ENCODE measurements around the gene PAAF1.
"Not testable (repeated sequence)": the region's sequence is repeated elsewhere in the genome, so short reads cannot be mapped to it uniquely, and the experiment has no call there.

The PAAF1 gene

GRCh38 chr11:73880449-73880848 is 3.6 kb downstream of the PAAF1 start:
- DNase-seq (ENCODE audit: low read depth, low spot score) = not testable (repeated sequence)

GRCh38 chr11:73883856-73884255 is 7.1 kb downstream of the PAAF1 start:
- DNase-seq (ENCODE audit: low read depth, low spot score) = no peak

DNA sequence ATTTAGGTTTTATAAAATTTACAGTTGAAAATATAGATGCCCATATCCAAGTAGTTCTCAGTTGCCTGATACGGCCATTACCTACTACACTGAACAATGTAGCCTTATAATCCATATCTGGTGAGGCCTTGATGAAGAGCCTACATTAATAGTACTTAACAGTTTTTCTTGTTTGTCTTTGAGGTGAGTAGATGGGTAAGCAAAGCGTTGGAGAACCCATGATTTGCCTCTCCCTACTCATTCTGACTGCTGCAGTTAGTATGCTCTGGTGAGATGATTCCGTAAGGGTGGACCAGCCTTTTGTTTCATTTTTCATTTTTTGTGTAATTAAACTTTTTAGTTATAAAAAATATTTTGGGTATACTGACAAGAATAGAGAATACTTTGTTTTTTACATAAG is 11.4 kb downstream of the PAAF1 start:
- DNase-seq (ENCODE audit: low read depth, low spot score) = no peak

DNA sequence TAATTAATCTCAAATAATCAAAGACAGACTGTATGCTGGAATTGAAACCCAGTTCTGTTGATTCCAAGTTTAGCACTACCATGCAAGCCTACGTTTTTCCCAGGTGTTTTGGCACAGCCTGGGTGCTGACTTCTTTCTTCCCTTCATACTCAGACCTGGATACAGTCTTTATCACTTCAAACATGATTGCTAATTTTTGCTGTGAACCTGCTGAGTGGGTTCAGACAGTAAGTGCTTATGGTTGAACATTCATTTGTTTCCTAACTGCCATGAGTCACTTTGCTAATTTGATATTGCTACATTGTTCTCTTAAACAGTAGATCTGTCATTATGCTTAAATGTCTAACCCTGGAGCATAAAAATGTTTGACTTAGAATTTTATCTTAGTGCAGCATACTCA is 12.2 kb downstream of the PAAF1 start:
- DNase-seq (ENCODE audit: low read depth, low spot score) = no peak

DNA sequence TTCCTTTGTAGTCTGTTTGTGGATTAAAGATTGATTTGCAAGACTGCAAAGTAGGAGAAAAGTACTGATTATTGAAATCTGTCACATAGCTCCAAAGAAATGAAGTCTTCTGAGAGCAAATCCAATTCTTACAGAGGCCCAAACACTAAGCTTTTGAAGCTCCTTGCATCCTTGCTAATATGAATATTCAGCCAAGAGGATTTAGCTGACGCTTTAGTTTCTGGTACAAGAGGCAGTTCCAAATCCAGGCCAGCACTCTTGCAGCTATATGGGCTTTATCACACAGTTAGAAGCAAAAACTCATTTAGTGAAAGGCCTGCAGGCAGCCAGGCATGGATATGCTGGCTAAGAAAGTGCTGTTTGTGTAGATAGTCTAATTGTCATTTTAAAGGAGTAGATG is 12.7 kb downstream of the PAAF1 start:
- no peak for DNase-seq (ENCODE audit: low read depth, low spot score)

GRCh38 chr11:73893041-73893440 is 16.2 kb downstream of the PAAF1 start:
- no peak for DNase-seq (ENCODE audit: low read depth, low spot score)

- no peak for DNase-seq (ENCODE audit: low read depth, low spot score)
Measured at GRCh38 chr11:73894725-73895335, 18.0 kb downstream of the PAAF1 start.

DNA sequence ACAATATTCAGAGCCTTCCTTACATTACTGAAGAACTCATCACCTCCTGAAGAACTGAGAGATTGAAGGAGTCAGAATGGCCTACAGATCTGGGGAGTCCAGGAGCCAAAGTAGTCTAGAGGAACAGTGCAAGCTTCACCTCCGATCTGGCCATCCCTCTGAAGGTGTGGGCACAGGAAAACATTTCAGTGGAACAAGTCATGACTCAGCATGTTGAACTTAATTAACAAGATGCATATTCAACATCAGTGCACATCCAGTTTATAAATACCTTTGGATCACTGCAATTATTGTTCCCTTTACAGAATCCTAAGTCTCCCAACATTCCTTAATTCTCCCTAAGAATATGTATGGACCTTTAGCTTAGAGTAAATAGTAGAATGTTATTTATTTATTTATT is 25.5 kb downstream of the PAAF1 start:
- no peak for DNase-seq (ENCODE audit: low read depth, low spot score)

GRCh38 chr11:73907191-73907590 is 30.4 kb downstream of the PAAF1 start:
- DNase-seq (ENCODE audit: low read depth, low spot score) = no peak

DNA sequence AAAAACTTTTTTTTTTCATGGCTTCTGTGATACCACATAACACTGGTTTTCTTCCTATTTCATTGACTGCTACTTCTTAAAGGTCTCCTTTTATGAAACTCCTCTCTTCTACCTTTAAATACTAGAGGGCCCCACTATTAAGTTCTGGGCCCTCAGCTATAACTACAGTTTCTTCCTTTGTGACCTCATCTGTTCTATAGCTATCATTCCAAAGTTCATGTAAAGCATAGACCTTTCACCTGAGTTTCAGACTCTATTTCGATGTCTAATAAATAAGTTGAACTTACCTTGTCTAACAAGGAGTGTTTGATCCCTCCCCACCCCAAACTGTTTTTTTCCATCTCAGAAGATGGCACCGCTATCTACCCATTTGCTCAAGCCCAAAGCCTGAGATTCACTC is 35.2 kb downstream of the PAAF1 start:
- no peak for DNase-seq (ENCODE audit: low read depth, low spot score)

GRCh38 chr11:73913472-73913871 is 36.7 kb downstream of the PAAF1 start:
- no peak for DNase-seq (ENCODE audit: low read depth, low spot score)

DNA sequence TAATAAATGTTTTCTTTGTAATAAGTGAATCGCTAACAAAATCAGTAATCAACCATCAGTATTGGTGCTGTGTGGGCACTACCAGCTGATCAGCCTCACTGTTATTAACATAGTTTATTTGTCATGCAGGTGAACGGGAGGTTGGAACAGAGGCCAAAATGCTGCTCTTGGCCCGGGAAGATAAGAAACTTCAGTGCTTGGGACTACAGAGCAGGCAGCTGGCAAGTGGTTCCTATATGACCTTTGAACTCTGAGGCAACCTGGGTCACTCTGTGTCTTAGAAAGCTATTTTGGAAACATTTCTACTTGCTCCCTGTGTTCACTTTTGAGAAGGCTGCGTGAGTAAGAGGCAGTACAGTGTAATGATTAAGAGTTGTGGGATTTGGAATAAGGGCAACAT is 37.5 kb downstream of the PAAF1 start:
- DNase-seq (ENCODE audit: low read depth, low spot score) = no peak

DNA sequence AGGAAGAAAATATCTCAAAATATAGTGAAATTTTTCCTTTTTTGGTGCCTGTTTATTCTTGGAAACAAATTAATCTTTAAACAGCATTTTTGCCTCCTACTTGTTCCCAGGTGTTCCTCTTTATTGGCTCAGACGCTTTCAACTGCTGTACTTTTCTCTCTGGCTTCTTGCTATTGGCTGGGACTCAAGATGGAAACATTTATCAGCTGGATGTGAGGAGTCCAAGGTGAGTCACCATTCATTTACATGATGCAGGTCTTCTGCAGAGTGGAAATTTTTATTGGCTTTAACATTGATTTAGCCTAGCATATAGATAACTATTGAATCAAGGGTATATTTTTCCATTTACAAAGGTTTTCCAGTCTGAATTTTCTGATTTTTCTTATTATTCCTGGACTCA is 39.6 kb downstream of the PAAF1 start:
- DNase-seq (ENCODE audit: low read depth, low spot score) = no peak

DNA sequence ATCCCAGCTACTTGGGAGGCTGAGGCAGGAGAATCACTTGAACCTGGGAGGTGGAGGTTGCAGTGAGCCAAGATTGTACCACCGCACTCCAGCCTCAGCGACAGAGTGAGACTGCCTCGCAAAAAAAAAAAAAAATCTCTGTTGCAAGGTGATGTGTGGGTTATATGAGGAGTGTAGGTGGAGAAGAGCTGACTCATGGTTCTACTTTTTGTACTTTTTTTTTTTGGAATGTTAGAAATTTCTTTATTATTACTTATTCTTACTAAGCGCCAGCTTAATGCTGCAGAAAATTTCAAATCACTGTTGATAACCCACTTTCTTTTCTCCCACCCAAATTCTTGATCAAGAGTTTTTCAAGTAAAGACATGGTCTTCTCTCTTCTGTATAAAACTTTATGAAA is 44.4 kb downstream of the PAAF1 start:
- DNase-seq (ENCODE audit: low read depth, low spot score) = no peak

DNA sequence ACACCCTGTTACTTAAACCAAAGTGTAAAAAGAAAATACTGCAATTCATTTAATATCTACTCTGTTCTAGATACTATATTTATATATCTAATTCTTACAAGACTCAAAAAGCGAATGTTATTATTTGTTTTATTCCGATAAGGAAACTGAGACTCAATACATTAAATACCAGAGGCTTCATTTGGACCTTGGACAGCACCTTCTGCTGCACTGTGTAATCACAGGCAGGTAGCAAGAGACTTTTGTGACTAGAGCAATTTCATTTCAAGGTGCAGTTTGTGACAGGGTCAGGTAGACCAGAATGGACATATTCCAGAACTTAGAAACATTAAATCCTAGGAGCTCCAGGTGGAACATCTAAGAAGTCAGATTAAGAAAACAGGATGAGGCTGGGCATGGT is 52.6 kb downstream of the PAAF1 start:
- no peak for DNase-seq (ENCODE audit: low read depth, low spot score)

- DNase-seq (ENCODE audit: low read depth, low spot score) = no peak
Measured at GRCh38 chr11:73931039-73931645, 54.3 kb downstream of the PAAF1 start.

GRCh38 chr11:73931951-73932350 is 55.2 kb downstream of the PAAF1 start:
- DNase-seq (ENCODE audit: low read depth, low spot score) = no peak

GRCh38 chr11:73932781-73933180 is 56.0 kb downstream of the PAAF1 start:
- no peak for DNase-seq (ENCODE audit: low read depth, low spot score)

DNA sequence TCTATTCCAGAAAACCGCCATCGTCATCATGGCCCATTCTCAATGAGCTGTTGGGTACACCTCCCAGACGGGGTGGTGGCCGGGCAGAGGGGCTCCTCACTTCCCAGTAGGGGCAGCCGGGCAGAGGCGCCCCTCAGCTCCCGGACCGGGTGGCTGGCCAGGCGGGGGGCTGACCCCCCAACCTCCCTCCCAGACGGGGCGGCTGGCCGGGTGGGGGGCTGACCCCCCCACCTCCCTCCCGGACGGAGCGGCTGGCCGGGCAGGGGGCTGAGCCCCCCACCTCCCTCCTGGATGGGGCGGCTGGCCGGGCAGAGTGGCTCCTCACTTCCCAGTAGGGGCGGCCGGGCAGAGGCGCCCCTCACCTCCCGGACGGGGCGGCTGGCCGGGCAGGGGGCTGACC is 59.2 kb downstream of the PAAF1 start:
- DNase-seq (ENCODE audit: low read depth, low spot score) = not testable (repeated sequence)

- no peak for DNase-seq (ENCODE audit: low read depth, low spot score)
Measured at GRCh38 chr11:73939096-73939495, 62.3 kb downstream of the PAAF1 start.

- DNase-seq (ENCODE audit: low read depth, low spot score) = no peak
Measured at GRCh38 chr11:73940801-73941570, 64.2 kb downstream of the PAAF1 start.

GRCh38 chr11:73942010-73942409 is 65.2 kb downstream of the PAAF1 start:
- DNase-seq (ENCODE audit: low read depth, low spot score) = no peak

- DNase-seq (ENCODE audit: low read depth, low spot score) = no peak
Measured at GRCh38 chr11:73944085-73944484, 67.3 kb downstream of the PAAF1 start.
